Neutrophil (primary cell): Measurements from ENCODE around the gene BICDL2.

Source experiments
- H3K27ac ChIP-seq: fragments of 200-600 bp; sonication (generic); 2 replicates; pipeline ENCODE4 v1.5.1; 2016; ENCODE audit warnings: mild to moderate bottlenecking, moderate library complexity
- H3K27me3 ChIP-seq: fragments of 200-600 bp; sonication (generic); 2 replicates; pipeline ENCODE4 v1.6.0; 2016; ENCODE audit warnings: mild to moderate bottlenecking
- H3K36me3 ChIP-seq: fragments of 200-600 bp; sonication (generic); 2 replicates; pipeline ENCODE4 v1.5.1; 2017
- H3K4me1 ChIP-seq, 2 experiments: fragments of 200-600 bp in 1 of 2; sonication (generic) in 1 of 2; 1 replicate in 1 of 2; 2 replicates in 1 of 2; pipeline versions ENCODE4 v1.5.1 to v1.6.1; 2013 to 2016; ENCODE audit warnings: low read depth in 1 of 2, low read length in 1 of 2, mild to moderate bottlenecking in 1 of 2, moderate library complexity in 1 of 2; ENCODE audit not compliant: control insufficient read depth in 1 of 2, insufficient read depth in 1 of 2
- H3K4me3 ChIP-seq, 2 experiments: fragments of 200-600 bp in 1 of 2; sonication (generic) in 1 of 2; 1 replicate in 1 of 2; 2 replicates in 1 of 2; pipeline ENCODE4 v1.5.1; 2013 to 2016; ENCODE audit warnings: low read depth in 1 of 2, low read length in 1 of 2, mild to moderate bottlenecking in 1 of 2, moderate library complexity in 1 of 2
- H3K9me3 ChIP-seq: fragments of 200-600 bp; sonication (generic); 2 replicates; pipeline ENCODE4 v1.5.1; 2016
- CTCF ChIP-seq: fragments of 200-600 bp; sonication (generic); IDR thresholded peaks from 2 replicates; pipeline ENCODE4 v1.5.1; 2016; ENCODE audit warnings: antibody characterized with exemption

The BICDL2 gene

DNA sequence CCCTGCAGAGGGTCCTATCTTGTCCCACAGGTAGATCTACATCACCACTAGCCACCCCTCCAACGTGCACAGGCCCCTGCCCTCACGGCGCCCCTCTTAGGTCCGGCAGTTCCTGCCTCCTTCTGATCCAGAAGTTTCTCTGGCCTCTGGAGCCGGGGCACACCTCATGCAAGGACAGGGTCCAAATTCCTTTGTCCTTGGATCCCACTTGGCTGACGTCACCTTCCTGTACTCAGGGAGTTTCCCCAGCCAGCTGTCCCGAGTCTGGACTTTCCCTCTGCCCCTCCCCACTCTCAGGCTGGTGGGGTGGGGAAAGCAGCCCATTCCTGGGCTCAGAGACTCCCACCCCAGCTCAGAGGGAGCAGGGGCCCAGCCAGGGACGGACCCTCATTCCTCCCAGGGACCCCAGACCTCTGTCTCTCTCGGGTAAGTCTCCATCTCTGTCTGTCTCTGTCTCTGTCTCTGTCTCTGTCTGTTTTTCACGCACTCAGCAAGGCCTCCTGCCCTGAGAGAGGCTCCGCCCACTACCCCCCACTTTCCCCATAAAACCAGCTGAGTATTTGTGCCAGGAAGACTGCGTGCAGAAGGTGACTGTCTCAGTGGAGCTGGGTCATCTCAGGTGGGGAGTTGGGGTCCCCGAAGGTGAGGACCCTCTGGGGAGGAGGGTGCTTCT lies 28.5 kb upstream of the BICDL2 start, which contains the start of gene IL32:
IL32 (plus strand) TSS at position 572 of the 673 bp plus-strand sequence. CDS start 172 bp downstream, outside the sequence.
- Histone ChIP-seq H3K36me3 (peaks cover 7% of the 10 kb centered on the region), H3K27me3 (no peaks in the 10 kb centered on the region), H3K27ac (no peak within 1 kb of the TSS), H3K9me3 (no peaks in the 10 kb centered on the region), H3K4me1 (peaks cover 40 to 45% of the 10 kb centered on the region in 2 experiments), H3K4me3 (no peak within 1 kb of the TSS)
- no peak for TF ChIP-seq CTCF

GRCh38 chr16:3063625-3064386 lies 27.1 kb upstream of the BICDL2 start:
- Histone ChIP-seq H3K4me3 (no peak overlapping the region), H3K27me3 (no peaks in the 10 kb centered on the region), H3K36me3 (peaks cover 21% of the 10 kb centered on the region), H3K4me1 (peaks cover 40 to 49% of the 10 kb centered on the region in 2 experiments), H3K9me3 (no peaks in the 10 kb centered on the region), H3K27ac (no peak overlapping the region)
- no peak for TF ChIP-seq CTCF

- no peak for TF ChIP-seq CTCF
- Histone ChIP-seq H3K4me1 (peaks cover 50 to 62% of the 10 kb centered on the region in 2 experiments), H3K27ac (peak overlapping the region; percentile 76), H3K36me3 (peaks cover 34% of the 10 kb centered on the region), H3K4me3 (peak overlapping the region; percentile 8 to 23), H3K27me3 (no peaks in the 10 kb centered on the region), H3K9me3 (no peaks in the 10 kb centered on the region)
Measured at GRCh38 chr16:3062553-3062952, 25.8 kb upstream of the BICDL2 start.

GRCh38 chr16:3060339-3061127 lies 23.8 kb upstream of the BICDL2 start:
- H3K4me3 ChIP-seq = peak overlapping the region; percentile 98 to 99
- no peaks in the 10 kb centered on the region for H3K9me3 ChIP-seq
- H3K4me1 ChIP-seq = peaks cover 70 to 82% of the 10 kb centered on the region in 2 experiments

More at GRCh38 chr16:3060339-3061127, 23.8 kb upstream of the BICDL2 start:
- Histone ChIP-seq H3K27me3 (no peaks in the 10 kb centered on the region), H3K36me3 (peaks cover 54% of the 10 kb centered on the region), H3K27ac (peak overlapping the region; percentile 94)
- no peak for TF ChIP-seq CTCF
